Measurements from ENCODE around the gene XRCC6.

DNA sequence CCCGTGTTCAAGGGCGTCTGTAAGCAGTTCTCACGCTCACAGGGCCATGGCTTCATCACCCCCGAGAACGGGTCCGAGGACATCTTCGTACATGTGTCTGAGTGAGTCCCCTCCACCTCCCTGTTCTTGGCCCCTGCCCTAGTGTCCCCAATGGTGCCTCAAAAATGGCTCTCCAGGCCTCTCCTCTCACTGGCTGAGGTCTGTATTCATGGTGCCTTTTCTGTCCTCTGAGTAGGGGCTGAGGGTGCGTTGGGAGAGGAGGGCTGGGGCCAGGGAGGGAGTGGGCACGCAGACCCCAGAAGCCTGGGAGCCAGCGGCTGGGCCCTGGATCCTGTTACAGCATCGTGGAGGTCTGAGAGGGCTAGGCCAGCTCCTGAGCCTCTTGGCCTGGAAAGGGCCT is 47.4 kb upstream of the XRCC6 start:
- TF ChIP-seq, protein P1, sequence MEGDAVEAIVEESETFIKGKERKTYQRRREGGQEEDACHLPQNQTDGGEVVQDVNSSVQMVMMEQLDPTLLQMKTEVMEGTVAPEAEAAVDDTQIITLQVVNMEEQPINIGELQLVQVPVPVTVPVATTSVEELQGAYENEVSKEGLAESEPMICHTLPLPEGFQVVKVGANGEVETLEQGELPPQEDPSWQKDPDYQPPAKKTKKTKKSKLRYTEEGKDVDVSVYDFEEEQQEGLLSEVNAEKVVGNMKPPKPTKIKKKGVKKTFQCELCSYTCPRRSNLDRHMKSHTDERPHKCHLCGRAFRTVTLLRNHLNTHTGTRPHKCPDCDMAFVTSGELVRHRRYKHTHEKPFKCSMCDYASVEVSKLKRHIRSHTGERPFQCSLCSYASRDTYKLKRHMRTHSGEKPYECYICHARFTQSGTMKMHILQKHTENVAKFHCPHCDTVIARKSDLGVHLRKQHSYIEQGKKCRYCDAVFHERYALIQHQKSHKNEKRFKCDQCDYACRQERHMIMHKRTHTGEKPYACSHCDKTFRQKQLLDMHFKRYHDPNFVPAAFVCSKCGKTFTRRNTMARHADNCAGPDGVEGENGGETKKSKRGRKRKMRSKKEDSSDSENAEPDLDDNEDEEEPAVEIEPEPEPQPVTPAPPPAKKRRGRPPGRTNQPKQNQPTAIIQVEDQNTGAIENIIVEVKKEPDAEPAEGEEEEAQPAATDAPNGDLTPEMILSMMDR (IDR thresholded peaks at IDR 0.05), result no peak
- TF ChIP-seq, protein P2, sequence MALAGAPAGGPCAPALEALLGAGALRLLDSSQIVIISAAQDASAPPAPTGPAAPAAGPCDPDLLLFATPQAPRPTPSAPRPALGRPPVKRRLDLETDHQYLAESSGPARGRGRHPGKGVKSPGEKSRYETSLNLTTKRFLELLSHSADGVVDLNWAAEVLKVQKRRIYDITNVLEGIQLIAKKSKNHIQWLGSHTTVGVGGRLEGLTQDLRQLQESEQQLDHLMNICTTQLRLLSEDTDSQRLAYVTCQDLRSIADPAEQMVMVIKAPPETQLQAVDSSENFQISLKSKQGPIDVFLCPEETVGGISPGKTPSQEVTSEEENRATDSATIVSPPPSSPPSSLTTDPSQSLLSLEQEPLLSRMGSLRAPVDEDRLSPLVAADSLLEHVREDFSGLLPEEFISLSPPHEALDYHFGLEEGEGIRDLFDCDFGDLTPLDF (CRISPR knock-in tag; IDR thresholded peaks at IDR 0.05), result no peak
